Spleen (tissue), 3 donors: ENCODE results near the gene PDGFC.

Experiments
- POLR2A ChIP-seq, 3 donors: fragments of 450-650 bp; IDR thresholded peaks; one replicate each; pipeline ENCODE4 v1.5.1; 2017; ENCODE audit warnings: antibody characterized with exemption in 3 of 3, mild to moderate bottlenecking in 1 of 3
- POLR2AphosphoS5 ChIP-seq, 3 donors: sonication (generic); formaldehyde crosslinking; IDR thresholded peaks; one replicate each; pipeline ENCODE4 v1.5.1; 2017; ENCODE audit warnings: antibody characterized with exemption in 3 of 3

DNA sequence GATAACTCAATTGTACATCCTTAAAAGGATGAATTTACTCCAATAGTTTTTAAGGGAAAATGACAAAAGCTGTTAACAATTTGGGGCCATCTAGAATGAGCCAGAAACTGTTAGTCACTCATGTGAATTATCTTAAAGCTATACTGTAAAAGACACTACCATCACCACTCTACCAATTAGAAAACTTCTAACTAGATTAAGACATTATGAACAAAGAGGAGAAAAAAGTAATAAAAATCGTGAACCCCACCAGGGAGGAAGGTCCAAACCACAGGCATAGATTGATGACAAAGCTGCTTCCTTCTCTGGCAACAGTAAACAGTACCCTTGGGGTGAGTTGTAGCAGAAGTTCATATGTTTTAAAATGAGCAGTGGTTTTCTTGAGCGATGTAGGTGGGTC is 106.1 kb downstream of the PDGFC start:
- TF ChIP-seq POLR2AphosphoS5 (IDR thresholded peaks at IDR 0.05) (no peak), POLR2A (IDR thresholded peaks at IDR 0.05) (no peak)
